HG02938 (cell line): Measurements from ENCODE around the gene KCNQ5.

Experiments
- ATAC-seq: cut with Tn5 transposase; IDR thresholded peaks from one replicate; pipeline ENCODE4 v1.9.1; 2021; ENCODE audit warnings: mild to moderate bottlenecking, moderate library complexity; ENCODE audit not compliant: unreplicated experiment

KCNQ5 gene

GRCh38 chr6:72639920-72640614 is 18.2 kb downstream of the KCNQ5 start:
- no peak for ATAC-seq

- no peak for ATAC-seq
Measured at GRCh38 chr6:72640615-72640930, 18.7 kb downstream of the KCNQ5 start.

DNA sequence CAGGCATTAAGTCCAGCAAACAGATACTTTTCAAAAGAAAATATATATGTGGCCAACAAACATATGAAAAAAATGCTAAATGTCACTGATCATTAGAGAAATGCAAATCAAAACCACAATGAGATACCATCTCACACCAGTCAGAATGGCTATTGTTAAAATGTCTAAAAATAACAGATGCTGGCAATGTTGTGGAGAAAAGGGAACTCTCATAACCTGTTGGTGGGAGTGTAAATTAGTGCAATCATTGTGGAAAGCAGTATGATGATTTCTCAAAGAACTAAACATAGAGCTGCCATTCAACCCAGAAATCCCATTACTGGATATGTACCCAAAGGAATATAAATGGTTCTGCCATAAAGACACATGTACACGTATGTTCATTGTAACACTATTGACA is 20.6 kb downstream of the KCNQ5 start:
- ATAC-seq = no peak

- ATAC-seq = no peak
Measured at GRCh38 chr6:72643214-72643613, 21.4 kb downstream of the KCNQ5 start.

DNA sequence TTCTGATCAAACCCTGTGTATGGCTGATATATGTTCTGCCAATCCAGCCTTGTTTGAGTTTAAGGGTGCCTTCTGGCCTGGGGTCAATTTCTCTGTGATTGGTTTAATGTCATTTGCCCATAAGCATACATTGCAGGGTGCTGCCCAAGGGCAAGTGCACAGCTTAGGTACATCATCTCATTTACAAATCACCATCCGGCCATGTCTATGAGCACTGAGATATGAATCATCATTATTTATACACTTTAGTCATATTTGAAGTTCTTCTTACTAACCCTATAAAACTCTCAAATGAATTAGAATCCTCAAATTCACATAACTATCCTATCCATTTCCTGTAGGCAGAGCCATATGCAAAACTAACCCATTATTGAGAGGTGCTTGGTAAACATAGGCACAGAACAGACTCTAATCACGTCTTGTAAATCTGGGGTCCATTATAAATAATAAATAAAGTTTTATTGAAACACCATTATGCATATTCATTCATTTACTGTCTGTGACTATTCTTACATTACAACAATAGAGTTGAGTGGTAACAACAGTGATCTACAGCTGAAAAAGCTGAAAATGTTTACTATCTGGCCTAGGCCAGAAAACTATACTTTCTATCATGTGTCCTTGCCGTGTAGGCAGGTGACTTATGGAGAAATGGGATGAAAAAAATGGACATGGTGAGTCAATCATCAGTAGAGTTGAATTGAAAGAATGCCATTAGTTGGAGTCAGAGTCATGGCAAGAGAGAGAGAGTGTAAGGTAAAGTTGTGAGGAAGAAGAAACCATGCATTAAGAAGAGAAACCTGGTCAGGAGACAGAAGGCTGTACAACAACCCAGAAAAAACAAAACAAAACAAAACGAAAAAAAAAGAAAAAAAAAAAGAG is 25.0 kb downstream of the KCNQ5 start:
- ATAC-seq = no peak

DNA sequence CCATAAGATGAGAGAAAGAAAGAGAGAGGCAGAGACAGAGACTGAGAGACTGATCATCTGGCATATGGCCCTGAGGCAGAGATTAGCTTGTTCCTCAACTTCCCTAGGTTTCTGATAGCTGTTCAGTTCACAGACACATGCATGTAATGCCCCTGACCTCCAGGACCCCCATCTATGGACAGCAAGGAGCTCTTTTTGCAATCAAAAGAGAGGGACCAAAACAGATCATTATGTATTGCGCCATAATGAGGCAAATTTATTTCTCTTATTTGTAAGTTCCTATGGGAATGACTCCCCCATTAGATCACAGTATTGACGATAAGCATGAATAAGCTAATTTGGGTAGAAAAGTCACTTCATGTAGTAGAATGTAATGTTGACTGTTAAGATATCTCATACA is 25.6 kb downstream of the KCNQ5 start:
- no peak for ATAC-seq

GRCh38 chr6:72649032-72649984 is 27.4 kb downstream of the KCNQ5 start:
- peak; percentile 64 for ATAC-seq

DNA sequence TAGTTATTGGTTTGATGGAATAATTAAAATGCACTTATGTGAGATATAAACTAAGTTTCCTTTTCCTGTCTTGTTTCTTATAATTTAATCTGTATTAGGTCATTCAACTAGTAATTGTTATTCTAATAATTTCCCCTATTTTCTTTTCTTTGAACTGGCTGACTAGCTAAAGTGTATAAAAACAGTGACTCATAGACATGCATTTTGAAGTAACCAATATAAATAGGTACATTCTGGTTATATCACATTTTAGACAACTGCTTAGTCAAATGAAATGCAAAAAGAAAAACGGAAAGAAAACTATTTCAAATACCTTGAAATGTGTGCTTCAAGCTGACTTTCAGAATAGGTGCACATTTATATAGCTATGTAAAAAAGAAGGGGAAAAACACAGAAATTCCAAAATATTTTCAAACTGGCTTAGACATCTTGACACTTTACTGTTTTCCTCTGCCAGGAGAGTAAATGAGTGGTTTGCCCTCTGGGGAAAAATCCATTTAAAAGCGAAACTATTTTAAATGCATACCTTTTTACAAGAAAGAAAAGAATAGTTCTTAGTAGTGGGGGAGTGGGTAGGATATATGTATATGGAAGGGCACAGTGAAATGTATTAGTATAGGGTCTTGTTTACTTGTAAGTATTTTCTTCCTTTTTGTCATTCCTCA is 28.3 kb downstream of the KCNQ5 start:
- ATAC-seq = no peak

DNA sequence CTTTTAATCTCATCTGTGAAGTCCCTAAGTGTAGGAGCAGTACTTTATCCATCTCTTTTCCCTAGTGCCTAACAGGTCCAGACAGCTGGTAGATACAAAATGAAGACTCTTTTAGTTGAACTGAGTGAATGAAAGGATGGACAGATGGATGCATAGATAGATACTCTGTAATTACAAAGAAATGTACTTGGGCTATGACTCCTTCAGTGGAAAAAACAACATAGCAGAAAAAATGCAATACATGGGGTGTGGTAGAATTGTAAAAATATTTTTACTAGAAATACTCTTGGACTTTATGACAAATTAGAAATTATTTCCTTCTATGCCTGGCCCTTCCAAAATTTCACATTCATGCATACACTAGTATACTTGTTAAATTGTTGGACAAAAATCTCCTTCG is 29.3 kb downstream of the KCNQ5 start:
- no peak for ATAC-seq

DNA sequence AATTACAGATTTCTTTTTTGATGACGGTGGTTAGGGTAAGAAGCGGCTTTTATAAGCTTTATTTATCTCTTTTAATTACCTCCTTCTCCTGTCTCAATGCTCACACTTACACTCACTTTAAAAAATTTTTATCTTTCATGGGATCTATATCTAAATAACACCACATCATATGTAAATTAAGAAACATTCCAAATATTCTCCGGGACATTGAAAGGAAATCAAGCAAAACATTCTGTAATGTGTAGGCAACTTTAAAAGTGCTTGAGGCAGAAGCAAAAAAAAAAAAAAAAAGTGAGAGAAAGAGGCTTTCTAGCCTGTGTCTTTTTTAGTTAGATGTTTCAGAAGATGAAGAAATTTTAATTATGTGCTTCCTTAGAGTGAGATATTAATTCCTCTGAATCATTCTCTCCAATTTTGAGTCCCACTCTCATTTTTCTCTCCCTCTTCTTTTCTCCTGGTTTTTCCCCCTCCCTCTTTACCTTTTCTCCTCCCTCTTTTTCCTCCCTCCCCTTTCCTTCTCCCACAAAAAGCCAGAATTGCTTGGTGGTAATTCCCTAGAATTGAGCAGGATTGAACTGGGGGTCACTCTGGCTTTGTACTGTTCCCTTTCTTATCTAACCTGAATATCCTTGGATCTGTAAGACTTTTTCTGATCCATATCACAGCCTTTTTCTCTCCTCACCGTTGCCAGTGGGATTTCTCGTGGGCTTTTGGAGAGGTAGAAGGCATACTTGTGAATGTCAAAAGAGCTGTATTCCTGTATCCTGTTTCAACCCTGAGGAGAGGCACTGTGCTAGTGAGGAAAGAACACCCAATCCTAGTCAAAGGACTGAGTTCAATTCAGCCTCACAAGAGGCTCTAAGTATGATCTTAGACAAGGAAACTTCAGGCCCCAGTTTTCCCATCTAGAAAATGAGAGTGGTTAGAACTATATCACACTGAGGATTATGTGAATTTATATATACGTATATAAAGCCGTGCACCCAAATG is 30.4 kb downstream of the KCNQ5 start:
- no peak for ATAC-seq

DNA sequence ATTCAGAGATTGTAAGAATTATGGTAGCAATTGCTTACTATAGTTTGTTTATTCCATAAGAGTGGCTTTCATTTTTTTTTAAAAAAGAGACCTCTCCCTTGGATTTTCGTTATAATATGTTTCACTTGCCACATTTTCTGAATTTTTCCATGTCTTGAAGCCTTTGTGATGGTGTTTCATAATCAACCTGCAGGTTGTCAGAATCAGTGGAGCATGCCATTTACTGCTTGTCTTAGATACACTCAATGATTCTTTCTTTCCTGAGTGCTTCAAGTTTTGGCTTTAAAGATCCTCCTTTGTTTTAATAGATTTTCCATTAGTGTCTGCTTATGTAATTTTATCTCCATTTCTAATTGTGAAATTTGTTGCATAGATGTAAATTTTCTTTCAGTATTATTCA is 31.2 kb downstream of the KCNQ5 start:
- ATAC-seq = no peak

DNA sequence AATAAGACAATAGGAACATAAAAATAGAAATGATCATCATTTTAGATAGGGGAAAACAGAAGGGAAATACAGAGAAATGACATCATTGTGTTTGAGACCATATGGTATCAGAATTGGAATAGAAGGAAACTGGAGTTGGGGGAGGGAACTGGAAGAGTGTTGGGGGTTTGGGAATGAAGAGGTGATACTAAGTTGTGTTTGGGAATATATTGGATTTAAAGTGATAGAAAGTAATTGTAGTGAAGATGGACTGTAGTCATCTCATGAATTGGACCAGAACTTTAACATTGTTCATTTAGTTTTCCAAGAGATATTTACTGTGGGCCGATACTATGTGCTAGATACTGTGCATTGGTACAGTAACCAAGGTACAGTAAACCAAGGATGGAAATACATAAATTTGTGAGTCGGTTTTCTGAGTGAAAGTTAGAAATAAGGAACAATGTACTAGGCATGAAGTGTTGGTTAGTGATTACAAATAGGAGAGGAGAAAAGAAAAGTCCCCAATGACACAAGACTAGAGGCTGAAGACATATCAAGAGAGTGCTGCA is 32.3 kb downstream of the KCNQ5 start:
- ATAC-seq = peak; percentile 74

DNA sequence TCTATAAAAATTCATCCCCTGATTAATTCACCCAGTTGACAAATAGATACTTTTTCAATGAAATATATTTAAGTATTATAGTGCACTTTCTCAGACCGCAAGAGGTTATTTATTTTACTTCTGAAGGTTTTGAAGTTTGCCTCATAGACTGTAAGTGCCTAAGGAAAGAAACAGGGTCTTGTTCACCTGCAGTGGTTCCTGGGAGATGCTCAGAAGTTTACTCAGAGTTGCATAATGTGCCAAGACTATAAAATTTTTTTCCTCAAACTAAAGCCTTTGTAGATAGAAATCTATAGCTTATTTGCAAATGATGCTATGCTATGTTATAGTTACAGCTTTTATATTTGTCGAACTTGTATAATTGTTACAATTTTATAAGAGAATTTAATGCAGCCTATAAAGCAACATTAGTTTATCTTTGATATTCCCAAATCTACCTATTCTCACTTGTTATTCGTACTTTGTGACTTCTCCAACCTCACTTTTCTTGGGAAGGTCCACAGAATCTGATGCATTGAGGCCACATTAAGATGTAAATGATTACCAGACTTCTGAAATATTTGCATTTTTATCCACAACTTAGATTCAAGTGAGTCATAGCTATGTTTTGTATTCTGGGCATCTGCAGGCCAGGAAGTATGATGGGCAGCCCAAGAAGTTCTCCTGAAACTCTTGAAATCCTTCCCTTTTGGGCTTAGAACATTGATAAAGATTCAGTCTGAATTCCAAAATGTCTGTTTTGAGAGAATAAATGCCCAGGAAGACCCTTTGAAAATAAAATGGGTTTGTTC is 35.7 kb downstream of the KCNQ5 start:
- ATAC-seq = no peak

DNA sequence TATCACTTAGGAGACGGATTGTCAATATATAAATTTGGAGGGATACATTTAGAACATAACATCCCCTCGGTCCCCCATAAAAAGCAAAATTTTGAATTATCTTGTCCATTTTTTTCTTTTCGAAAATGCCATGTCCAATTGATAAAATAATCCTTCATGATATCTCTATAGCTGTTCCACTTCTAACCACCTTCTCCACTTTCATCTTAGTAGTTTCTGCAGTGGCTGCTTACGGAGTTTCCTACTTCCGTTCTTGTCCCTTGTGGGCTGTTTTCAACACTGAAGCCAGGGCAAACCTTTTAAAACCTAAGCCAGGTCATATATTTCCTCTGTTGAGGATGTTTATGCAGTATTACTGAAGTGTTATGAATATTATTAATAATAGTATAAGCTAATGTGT is 37.9 kb downstream of the KCNQ5 start:
- ATAC-seq = no peak

- no peak for ATAC-seq
Measured at GRCh38 chr6:72661411-72661810, 39.5 kb downstream of the KCNQ5 start.

GRCh38 chr6:72665599-72665998 is 43.7 kb downstream of the KCNQ5 start:
- ATAC-seq = no peak

DNA sequence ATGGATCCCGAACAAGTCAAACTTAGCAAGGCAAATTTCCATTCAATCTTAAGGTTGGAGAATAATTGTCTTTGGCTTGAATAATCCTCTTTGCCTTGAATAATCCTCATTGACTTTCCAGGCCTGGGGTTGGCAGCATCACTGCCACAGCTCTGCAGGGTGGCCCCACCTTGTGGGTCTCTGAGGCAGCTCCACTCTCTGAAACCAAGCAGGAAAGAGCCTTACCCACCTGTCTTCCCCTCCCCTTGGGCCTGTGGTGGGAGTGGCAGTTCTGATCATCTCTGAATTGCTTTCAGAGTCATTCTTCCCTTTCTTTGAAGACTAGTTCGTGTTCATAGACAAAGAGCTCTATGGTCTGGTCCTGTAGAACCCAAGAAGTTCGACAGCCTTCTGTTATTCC is 47.5 kb downstream of the KCNQ5 start:
- no peak for ATAC-seq

GRCh38 chr6:72672906-72673305 is 51.0 kb downstream of the KCNQ5 start:
- ATAC-seq = no peak

- ATAC-seq = no peak
Measured at GRCh38 chr6:72674842-72675241, 53.0 kb downstream of the KCNQ5 start.
